ENCODE results near the gene CORIN. TPM values are rescaled to one million over a fixed set of nuclear protein-coding genes. Genes with fewer than 3 reads are reported as not detected.

Gene CORIN
- total and polyA plus RNA-seq, 2 of the 13 experiments (the other 11 are each of a cell fraction or from before 2014, with no cell fraction given) = 0.84 to 1.2 TPM

DNA sequence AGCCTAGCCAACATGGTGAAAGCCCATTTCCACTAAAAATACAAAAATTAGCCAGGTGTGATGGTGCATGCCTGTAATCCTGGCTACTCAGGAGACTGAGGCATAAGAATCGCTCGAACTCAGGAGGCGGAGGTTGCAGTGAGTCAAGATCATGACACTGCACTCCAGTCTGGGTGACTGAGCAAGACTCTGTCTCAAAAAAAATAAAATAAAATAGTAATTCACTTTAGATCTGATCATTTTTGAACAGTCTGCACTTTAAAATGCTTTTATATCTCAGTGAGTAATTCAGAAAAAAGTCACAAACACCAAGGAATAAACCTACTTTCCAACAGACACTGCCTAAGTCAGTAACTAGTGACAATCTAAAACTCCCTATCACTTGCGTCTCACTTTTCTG, 25.6 kb upstream of the CORIN start:
- H3K79me2 ChIP-seq (ENCODE audit: insufficient read depth, low read length) = no peaks in the 10 kb centered on the region
- ATAC-seq (no peak), FAIRE-seq (no peak), DNase-seq (ENCODE audit: low spot score) (no peak)
- H3K9me3 ChIP-seq (ENCODE audit: low read length) = no peaks in the 10 kb centered on the region
- no peak overlapping the region for H2AFZ ChIP-seq (ENCODE audit: low read length)
- POLR2A ChIA-PET = no interaction called here
- H3K36me3 ChIP-seq (replicated peaks in 1 of 2; ENCODE audit: control insufficient read depth in 1 of 2, insufficient read depth in 2 of 2, low read length in 2 of 2) = peaks cover 6 to 29% of the 10 kb centered on the region in 2 experiments
- no TSS peak for BruUV-seq (replicated peaks)
- no peak overlapping the region for H3K27ac ChIP-seq (ENCODE audit: extremely low read length, insufficient read depth, low read length)
- H4K20me1 ChIP-seq (ENCODE audit: insufficient read depth, low read length) = no peaks in the 10 kb centered on the region
- intact Hi-C loops (cut with micrococcal nuclease; ENCODE audit: unreplicated experiment) (no loop called here), in situ Hi-C loops (cut with HindIII; ENCODE audit: extremely low pct_ligation_motif_present, low pct_unique_long_range_greater_than_20kb) (no loop called here)
- TF ChIP-seq, protein P1, sequence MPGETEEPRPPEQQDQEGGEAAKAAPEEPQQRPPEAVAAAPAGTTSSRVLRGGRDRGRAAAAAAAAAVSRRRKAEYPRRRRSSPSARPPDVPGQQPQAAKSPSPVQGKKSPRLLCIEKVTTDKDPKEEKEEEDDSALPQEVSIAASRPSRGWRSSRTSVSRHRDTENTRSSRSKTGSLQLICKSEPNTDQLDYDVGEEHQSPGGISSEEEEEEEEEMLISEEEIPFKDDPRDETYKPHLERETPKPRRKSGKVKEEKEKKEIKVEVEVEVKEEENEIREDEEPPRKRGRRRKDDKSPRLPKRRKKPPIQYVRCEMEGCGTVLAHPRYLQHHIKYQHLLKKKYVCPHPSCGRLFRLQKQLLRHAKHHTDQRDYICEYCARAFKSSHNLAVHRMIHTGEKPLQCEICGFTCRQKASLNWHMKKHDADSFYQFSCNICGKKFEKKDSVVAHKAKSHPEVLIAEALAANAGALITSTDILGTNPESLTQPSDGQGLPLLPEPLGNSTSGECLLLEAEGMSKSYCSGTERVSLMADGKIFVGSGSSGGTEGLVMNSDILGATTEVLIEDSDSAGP (CRISPR knock-in tag; IDR thresholded peaks at IDR 0.05; ENCODE audit: borderline replicate concordance) = no peak
- no peak for TF ChIP-seq ARNT (IDR thresholded peaks at IDR 0.05)
- no peak for TF ChIP-seq HES4 (CRISPR knock-in tag; IDR thresholded peaks at IDR 0.05; ENCODE audit: borderline replicate concordance)
- TF ChIP-seq ZNF326 (CRISPR knock-in tag; IDR thresholded peaks at IDR 0.05; ENCODE audit: borderline replicate concordance) = no peak
- H3K27me3 ChIP-seq (ENCODE audit: control insufficient read depth in 1 of 2, insufficient read depth in 2 of 2, low read length in 2 of 2) = no peaks in the 10 kb centered on the region
- H3K9ac ChIP-seq (ENCODE audit: insufficient read depth, low read depth, low read length) = no peak overlapping the region
- no peak overlapping the region for H3K4me3 ChIP-seq (replicated peaks in 1 of 3; ENCODE audit: insufficient read depth in 1 of 3, low read depth in 2 of 3, low read length in 3 of 3)
- CTCF ChIA-PET (ENCODE audit: low intra/inter-chr PET ratio, low total read pairs) = no interaction called here
- no peaks in the 10 kb centered on the region for H3K4me1 ChIP-seq (ENCODE audit: insufficient read depth, low read length)
- no peak overlapping the region for H3K4me2 ChIP-seq (ENCODE audit: low read depth, low read length)
- 71% methylated on average over 4 of the region's 4 CpGs for WGBS (ENCODE audit: low lambda C conversion rate)

DNA sequence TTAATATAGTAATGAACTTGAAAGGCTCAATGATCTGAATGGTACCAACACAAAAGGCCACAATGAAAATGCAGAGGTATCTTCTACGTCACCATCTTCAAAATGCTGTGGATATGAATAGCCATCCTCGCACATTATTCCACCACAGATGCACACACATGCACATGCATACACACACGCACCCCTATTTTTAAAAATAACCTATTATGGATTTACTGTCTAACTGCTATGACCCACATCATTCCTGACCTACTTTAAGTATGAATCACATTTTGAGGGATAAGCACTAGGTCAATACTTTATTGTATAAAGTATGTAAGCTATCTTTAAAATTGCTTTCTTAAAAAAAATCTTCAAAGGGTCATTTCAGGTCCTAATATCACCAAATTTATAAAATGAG, 24.4 kb upstream of the CORIN start:
- no peak for DNase-seq (ENCODE audit: low spot score)
- ChIA-PET CTCF (ENCODE audit: low intra/inter-chr PET ratio, low total read pairs) (no interaction called here), POLR2A (no interaction called here)
- Histone ChIP-seq H3K27ac (ENCODE audit: extremely low read length, insufficient read depth, low read length) (no peak overlapping the region), H3K27me3 (ENCODE audit: control insufficient read depth in 1 of 2, insufficient read depth in 2 of 2, low read length in 2 of 2) (no peaks in the 10 kb centered on the region), H3K4me2 (ENCODE audit: low read depth, low read length) (no peak overlapping the region), H3K9me3 (ENCODE audit: low read length) (no peaks in the 10 kb centered on the region), H3K4me3 (replicated peaks in 1 of 3; ENCODE audit: insufficient read depth in 1 of 3, low read depth in 2 of 3, low read length in 3 of 3) (no peak overlapping the region), H3K36me3 (replicated peaks in 1 of 2; ENCODE audit: control insufficient read depth in 1 of 2, insufficient read depth in 2 of 2, low read length in 2 of 2) (peaks cover 5 to 28% of the 10 kb centered on the region in 2 experiments), H3K4me1 (ENCODE audit: insufficient read depth, low read length) (no peaks in the 10 kb centered on the region), H2AFZ (ENCODE audit: low read length) (no peak overlapping the region), H3K79me2 (ENCODE audit: insufficient read depth, low read length) (no peaks in the 10 kb centered on the region), H4K20me1 (ENCODE audit: insufficient read depth, low read length) (no peaks in the 10 kb centered on the region), H3K9ac (ENCODE audit: insufficient read depth, low read depth, low read length) (no peak overlapping the region)
- FAIRE-seq = no peak
- intact Hi-C loops (cut with micrococcal nuclease; ENCODE audit: unreplicated experiment) (no loop called here), in situ Hi-C loops (cut with HindIII; ENCODE audit: extremely low pct_ligation_motif_present, low pct_unique_long_range_greater_than_20kb) (no loop called here)
- no peak for ATAC-seq
- BruUV-seq (replicated peaks) = no TSS peak
- 97% methylated on average over 3 of the region's 3 CpGs for WGBS (ENCODE audit: low lambda C conversion rate)
- TF ChIP-seq RFXAP (CRISPR knock-in tag; IDR thresholded peaks at IDR 0.05; ENCODE audit: borderline replicate concordance) = no peak
- TF ChIP-seq POLR2G (IDR thresholded peaks at IDR 0.05; ENCODE audit: low read depth, low read length) = no peak
- TF ChIP-seq, protein P2, sequence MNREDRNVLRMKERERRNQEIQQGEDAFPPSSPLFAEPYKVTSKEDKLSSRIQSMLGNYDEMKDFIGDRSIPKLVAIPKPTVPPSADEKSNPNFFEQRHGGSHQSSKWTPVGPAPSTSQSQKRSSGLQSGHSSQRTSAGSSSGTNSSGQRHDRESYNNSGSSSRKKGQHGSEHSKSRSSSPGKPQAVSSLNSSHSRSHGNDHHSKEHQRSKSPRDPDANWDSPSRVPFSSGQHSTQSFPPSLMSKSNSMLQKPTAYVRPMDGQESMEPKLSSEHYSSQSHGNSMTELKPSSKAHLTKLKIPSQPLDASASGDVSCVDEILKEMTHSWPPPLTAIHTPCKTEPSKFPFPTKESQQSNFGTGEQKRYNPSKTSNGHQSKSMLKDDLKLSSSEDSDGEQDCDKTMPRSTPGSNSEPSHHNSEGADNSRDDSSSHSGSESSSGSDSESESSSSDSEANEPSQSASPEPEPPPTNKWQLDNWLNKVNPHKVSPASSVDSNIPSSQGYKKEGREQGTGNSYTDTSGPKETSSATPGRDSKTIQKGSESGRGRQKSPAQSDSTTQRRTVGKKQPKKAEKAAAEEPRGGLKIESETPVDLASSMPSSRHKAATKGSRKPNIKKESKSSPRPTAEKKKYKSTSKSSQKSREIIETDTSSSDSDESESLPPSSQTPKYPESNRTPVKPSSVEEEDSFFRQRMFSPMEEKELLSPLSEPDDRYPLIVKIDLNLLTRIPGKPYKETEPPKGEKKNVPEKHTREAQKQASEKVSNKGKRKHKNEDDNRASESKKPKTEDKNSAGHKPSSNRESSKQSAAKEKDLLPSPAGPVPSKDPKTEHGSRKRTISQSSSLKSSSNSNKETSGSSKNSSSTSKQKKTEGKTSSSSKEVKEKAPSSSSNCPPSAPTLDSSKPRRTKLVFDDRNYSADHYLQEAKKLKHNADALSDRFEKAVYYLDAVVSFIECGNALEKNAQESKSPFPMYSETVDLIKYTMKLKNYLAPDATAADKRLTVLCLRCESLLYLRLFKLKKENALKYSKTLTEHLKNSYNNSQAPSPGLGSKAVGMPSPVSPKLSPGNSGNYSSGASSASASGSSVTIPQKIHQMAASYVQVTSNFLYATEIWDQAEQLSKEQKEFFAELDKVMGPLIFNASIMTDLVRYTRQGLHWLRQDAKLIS (CRISPR knock-in tag; IDR thresholded peaks at IDR 0.05) = no peak
- TF ChIP-seq SIN3B (IDR thresholded peaks at IDR 0.05; ENCODE audit: low read length) = no peak
- TF ChIP-seq ZNF709 (CRISPR knock-in tag; IDR thresholded peaks at IDR 0.05) = no peak
- TF ChIP-seq SMARCC2 (IDR thresholded peaks at IDR 0.05) = no peak
- TF ChIP-seq MXD4 (CRISPR knock-in tag; IDR thresholded peaks at IDR 0.05) = no peak
- no peak for TF ChIP-seq MIER3 (CRISPR knock-in tag; IDR thresholded peaks at IDR 0.05; ENCODE audit: borderline replicate concordance)
- no peak for TF ChIP-seq MTERF4 (CRISPR knock-in tag; IDR thresholded peaks at IDR 0.05)
- no peak for TF ChIP-seq GPN1 (CRISPR knock-in tag; IDR thresholded peaks at IDR 0.05; ENCODE audit: borderline replicate concordance)

Measured in HepG2 (cell line).